Measurements from ENCODE around the gene PAX6. TPM values are rescaled to one million over a fixed set of nuclear protein-coding genes. Genes with fewer than 3 reads are reported as not detected.
A peak's percentile ranks its signal among the peaks of the same experiment; 100 is the strongest.

PAX6 gene
- total RNA-seq, 2 experiments from 2014 or later = not detected

DNA sequence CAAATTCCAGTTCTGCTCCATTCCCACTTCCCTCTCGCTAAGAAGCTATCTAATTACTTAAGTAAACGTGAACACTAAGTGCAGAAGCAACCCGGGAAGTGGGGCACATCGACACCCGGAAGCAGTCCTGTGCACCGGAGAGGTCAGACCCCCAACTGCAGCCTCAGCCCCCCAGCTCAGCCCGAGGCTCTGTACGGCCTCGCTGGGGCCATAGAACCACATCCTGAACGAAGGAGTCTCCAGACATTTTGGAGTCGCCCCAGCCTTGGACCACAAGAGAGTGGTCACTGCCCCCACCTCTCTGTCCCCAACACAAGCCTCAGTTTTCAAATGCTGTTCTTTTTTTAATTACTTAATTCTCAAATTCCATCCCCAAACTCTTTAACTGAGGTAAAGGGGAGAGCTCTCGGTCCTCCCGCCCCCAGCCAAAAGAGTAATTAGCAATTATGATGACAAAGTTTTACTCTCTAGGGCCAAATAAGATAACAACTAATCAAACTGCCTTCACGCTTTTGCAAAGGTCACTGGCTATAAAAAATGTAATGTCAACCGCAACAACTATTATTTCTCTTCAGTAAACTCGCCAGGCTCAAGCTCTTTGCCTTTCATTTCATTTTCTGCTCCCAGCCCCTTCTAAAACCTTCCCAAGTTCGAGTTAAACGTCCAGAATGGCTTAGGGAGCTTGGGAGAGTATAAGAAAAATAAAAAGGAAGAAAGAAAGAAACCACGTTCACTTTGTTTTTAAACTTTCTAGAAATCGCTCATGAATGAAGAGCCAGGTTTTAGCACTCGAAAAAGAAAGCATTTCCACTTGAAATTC, 2.2 kb downstream of the PAX6 start:
- Histone ChIP-seq H3K9me2 (ENCODE audit: insufficient read depth, low read length) (no peaks in the 10 kb centered on the region), H3K36me3 (ENCODE audit: insufficient read depth, low read length) (no peaks in the 10 kb centered on the region), H3K79me2 (ENCODE audit: insufficient read depth, low read depth, low read length) (no peaks in the 10 kb centered on the region), H3K4me3 (ENCODE audit: low read depth, low read length, poor library complexity, severe bottlenecking) (no peak overlapping the region), H3K9me3 (ENCODE audit: low read length) (no peaks in the 10 kb centered on the region), H4K20me1 (ENCODE audit: insufficient read depth, low read length) (no peaks in the 10 kb centered on the region), H3K27ac (ENCODE audit: low read depth, low read length, poor library complexity, severe bottlenecking) (no peak overlapping the region), H3K4me1 (ENCODE audit: insufficient read depth, low read length, poor library complexity, severe bottlenecking) (no peaks in the 10 kb centered on the region), H3K4me2 (ENCODE audit: low read length) (no peak overlapping the region), H2AFZ (ENCODE audit: low read length) (no peak overlapping the region)
- intact Hi-C loops (cut with micrococcal nuclease; ENCODE audit: unreplicated experiment) = no loop called here
- ChIA-PET POLR2A (no interaction called here), CTCF (ENCODE audit: unreplicated experiment) (no interaction called here)
- BruUV-seq (replicated peaks) = no TSS peak
- DNase-seq (ENCODE audit: low spot score) = no peak
- peak; percentile 44; the same call in 1 of the 2 replicates for TF ChIP-seq EZH2phosphoT487 (IDR thresholded peaks at IDR 0.05; ENCODE audit: borderline replicate concordance, low read depth, low read length)
- TF ChIP-seq, protein P1, sequence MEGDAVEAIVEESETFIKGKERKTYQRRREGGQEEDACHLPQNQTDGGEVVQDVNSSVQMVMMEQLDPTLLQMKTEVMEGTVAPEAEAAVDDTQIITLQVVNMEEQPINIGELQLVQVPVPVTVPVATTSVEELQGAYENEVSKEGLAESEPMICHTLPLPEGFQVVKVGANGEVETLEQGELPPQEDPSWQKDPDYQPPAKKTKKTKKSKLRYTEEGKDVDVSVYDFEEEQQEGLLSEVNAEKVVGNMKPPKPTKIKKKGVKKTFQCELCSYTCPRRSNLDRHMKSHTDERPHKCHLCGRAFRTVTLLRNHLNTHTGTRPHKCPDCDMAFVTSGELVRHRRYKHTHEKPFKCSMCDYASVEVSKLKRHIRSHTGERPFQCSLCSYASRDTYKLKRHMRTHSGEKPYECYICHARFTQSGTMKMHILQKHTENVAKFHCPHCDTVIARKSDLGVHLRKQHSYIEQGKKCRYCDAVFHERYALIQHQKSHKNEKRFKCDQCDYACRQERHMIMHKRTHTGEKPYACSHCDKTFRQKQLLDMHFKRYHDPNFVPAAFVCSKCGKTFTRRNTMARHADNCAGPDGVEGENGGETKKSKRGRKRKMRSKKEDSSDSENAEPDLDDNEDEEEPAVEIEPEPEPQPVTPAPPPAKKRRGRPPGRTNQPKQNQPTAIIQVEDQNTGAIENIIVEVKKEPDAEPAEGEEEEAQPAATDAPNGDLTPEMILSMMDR (conservative IDR thresholded peaks at IDR 0.05; ENCODE audit: low read length) = no peak

DNA sequence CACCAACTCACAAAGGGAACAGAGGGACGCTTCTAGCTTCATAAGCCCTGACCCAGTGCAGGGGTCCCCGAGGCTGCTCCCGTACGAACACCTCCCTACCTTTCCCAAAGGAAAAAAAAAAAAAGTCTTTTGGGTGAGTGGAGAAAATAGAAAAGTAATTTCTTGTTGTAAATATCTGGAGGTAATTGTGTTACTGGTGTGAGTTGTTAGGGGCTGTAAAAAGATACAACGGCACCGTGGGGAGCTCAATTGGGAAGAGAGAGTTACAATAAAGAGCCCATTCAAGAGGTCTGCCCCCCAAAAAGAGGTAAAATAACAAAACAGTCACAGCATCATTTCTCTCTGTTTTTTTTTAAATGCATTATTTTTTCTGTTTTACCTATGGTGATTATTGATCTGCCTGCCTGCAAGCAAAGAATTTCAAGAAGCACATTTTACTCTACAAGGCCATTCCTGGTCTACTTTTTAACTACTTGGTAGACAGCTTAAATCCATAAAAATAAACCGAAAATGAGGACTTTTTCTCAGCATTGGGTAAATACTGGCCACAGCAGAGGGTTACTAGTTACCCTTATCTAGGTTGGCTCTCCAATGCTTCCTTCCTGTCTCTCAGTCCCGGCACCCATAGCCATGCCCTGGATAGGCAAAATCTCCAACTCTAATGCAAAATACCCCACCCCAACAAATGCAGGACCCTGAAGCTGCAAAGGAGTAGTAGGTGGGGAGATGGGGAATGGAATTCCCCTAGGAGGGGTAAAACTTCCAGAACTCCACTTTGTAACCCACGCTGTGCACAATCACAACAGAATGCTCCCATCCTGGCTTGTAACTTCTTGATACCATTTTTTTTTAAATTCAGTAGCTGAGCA, 3.1 kb downstream of the PAX6 start:
- Histone ChIP-seq H3K4me3 (ENCODE audit: low read depth, low read length, poor library complexity, severe bottlenecking) (no peak overlapping the region), H2AFZ (ENCODE audit: low read length) (no peak overlapping the region), H3K4me1 (ENCODE audit: insufficient read depth, low read length, poor library complexity, severe bottlenecking) (no peaks in the 10 kb centered on the region), H3K9me3 (ENCODE audit: low read length) (no peaks in the 10 kb centered on the region), H3K36me3 (ENCODE audit: insufficient read depth, low read length) (no peaks in the 10 kb centered on the region), H3K79me2 (ENCODE audit: insufficient read depth, low read depth, low read length) (no peaks in the 10 kb centered on the region), H3K27ac (ENCODE audit: low read depth, low read length, poor library complexity, severe bottlenecking) (no peak overlapping the region), H3K4me2 (ENCODE audit: low read length) (no peak overlapping the region), H4K20me1 (ENCODE audit: insufficient read depth, low read length) (no peaks in the 10 kb centered on the region), H3K9me2 (ENCODE audit: insufficient read depth, low read length) (no peaks in the 10 kb centered on the region)
- intact Hi-C loops (cut with micrococcal nuclease; ENCODE audit: unreplicated experiment) = no loop called here
- DNase-seq (ENCODE audit: low spot score) = no peak
- ChIA-PET POLR2A (no interaction called here), CTCF (ENCODE audit: unreplicated experiment) (no interaction called here)
- TF ChIP-seq, protein P1 (conservative IDR thresholded peaks at IDR 0.05; ENCODE audit: low read length) = no peak
- no peak for TF ChIP-seq EZH2phosphoT487 (IDR thresholded peaks at IDR 0.05; ENCODE audit: borderline replicate concordance, low read depth, low read length)
- BruUV-seq (replicated peaks) = no TSS peak

Data from OCI-LY7 (cell line).